IPS-18a (cell line): ENCODE results near the gene CDK9.

Source experiments
- H3K27ac ChIP-seq: one replicate; pipeline ENCODE4 v1.5.1; 2013; ENCODE audit warnings: low read length
- H3K27me3 ChIP-seq: one replicate; pipeline ENCODE4 v1.6.1; 2013; ENCODE audit warnings: mild to moderate bottlenecking, low read length; ENCODE audit not compliant: control insufficient read depth, insufficient read depth
- H3K36me3 ChIP-seq: one replicate; pipeline ENCODE4 v1.6.1; 2013; ENCODE audit warnings: low read depth, low read length; ENCODE audit not compliant: control insufficient read depth
- H3K4me1 ChIP-seq: one replicate; pipeline ENCODE4 v1.6.1; 2013; ENCODE audit warnings: low read depth, low read length; ENCODE audit not compliant: control insufficient read depth
- H3K4me3 ChIP-seq: one replicate; pipeline ENCODE4 v1.5.1; 2013; ENCODE audit warnings: low read length
- H3K9ac ChIP-seq: one replicate; pipeline ENCODE4 v1.6.1; 2013; ENCODE audit warnings: mild to moderate bottlenecking, low read length, moderate library complexity
- H3K9me3 ChIP-seq: one replicate; pipeline ENCODE4 v1.6.1; 2013; ENCODE audit warnings: low read depth, low read length; ENCODE audit not compliant: control insufficient read depth

The CDK9 gene

DNA sequence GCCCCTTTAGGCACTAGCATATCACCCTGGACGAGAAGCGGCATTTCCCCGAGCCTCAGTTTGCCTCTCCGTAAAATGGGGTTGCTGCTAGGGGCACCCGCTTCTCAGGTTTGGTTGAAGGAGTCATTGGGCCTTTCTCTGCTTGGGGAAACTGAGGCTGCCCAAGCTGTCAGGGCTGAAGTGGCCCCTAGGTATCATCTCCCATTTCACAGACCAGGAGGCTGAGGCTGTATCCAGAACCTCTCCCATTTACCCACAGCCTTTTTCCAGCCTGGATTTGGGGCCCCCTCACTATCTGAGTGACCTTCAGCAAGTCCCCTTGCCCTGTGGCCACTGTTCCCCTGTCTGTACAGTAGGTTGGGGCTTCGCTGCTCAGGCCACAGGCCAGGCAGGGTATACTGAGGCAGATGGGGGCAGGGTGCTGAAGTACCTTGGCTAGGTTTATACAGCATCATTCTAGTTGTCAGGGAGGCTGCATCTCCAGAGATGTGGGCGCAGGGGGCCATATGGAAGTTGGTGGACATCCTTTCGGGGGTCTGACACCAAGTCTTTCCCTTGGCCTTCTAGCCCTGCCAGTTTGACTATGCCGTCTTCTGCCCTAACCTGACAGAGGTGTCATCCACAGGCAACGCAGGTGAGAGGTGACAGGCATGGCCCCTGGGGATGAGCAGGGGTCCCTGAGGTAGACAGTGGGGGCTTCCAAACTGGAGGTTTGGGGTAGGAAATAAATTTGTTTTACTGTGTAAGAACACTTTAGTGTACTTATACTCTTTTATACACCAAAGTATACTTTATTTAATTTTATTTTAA is 24.7 kb downstream of the CDK9 start:
- H3K4me3 ChIP-seq, result no peak overlapping the region
- no peaks in the 10 kb centered on the region for H3K9me3 ChIP-seq
- H3K9ac ChIP-seq, result no peak overlapping the region
- H3K4me1 ChIP-seq, result peaks cover 3% of the 10 kb centered on the region
- peaks cover 38% of the 10 kb centered on the region for H3K36me3 ChIP-seq
- H3K27ac ChIP-seq, result no peak overlapping the region
- no peaks in the 10 kb centered on the region for H3K27me3 ChIP-seq

DNA sequence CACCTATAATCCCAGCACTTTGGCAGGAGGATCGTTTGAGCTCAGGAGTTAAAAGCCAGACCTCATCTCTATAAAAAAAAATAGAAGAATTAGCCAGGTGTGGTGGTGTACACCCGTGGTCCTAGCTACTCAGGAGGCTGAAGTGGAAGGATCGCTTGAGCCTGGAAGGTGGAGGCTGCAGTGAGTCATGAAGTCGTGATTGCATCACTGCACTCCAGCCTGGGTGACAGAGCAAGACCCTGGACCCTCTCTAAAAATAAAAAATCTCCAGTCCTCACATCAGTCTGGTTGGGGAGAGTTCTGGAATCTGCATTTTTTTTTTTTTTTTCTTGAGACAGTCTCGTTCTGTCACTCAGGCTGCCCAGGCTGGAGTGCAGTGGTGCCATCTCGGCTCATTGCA is 26.2 kb downstream of the CDK9 start:
- H3K27ac ChIP-seq, result no peak overlapping the region
- H3K9me3 ChIP-seq, result no peaks in the 10 kb centered on the region
- H3K4me3 ChIP-seq, result no peak overlapping the region
- no peaks in the 10 kb centered on the region for H3K27me3 ChIP-seq
- H3K4me1 ChIP-seq, result peaks cover 3% of the 10 kb centered on the region
- peaks cover 31% of the 10 kb centered on the region for H3K36me3 ChIP-seq
- H3K9ac ChIP-seq, result no peak overlapping the region

DNA sequence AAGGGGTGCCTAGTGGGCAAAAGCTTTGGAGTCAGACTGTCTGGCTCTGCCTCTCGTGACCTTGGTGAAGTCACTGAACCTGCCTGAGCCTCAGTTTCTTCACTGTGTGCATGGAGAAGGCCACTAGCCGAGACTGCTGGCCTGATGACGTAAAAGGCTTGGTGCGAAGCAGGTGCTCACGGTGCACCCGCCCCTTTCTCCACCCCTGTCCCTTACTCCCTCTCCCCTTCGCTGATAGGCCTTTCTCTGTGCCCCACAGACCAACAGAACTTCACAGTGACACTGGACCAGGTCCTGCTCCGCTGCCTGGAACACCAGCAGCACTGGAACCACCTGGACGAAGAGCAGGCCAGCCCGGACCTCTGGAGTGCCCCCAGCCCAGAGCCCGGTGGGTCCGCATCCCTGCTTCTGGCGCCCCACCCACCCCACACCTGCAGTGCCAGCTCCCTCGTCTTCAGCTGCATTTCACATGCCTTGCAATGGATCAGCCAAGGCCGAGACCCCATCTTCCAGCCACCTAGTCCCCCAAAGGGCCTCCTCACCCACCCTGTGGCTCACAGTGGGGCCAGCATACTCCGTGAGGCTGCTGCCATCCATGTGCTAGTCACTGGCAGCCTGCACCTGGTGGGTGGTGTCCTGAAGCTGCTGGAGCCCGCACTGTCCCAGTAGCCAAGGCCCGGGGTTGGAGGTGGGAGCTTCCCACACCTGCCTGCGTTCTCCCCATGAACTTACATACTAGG is 27.3 kb downstream of the CDK9 start:
- Histone ChIP-seq H3K9ac (no peak overlapping the region), H3K4me1 (peaks cover 3% of the 10 kb centered on the region), H3K27me3 (no peaks in the 10 kb centered on the region), H3K36me3 (peaks cover 24% of the 10 kb centered on the region), H3K9me3 (no peaks in the 10 kb centered on the region), H3K27ac (no peak overlapping the region), H3K4me3 (no peak overlapping the region)

- H3K27ac ChIP-seq, result no peak overlapping the region
- H3K27me3 ChIP-seq, result no peaks in the 10 kb centered on the region
- H3K9me3 ChIP-seq, result no peaks in the 10 kb centered on the region
- no peak overlapping the region for H3K9ac ChIP-seq
- H3K4me1 ChIP-seq, result peaks cover 3% of the 10 kb centered on the region
- no peak overlapping the region for H3K4me3 ChIP-seq
- H3K36me3 ChIP-seq, result peaks cover 21% of the 10 kb centered on the region
Measured at GRCh38 chr9:127813686-127814226, 27.9 kb downstream of the CDK9 start.

- Histone ChIP-seq H3K9ac (no peak overlapping the region), H3K4me1 (peaks cover 3% of the 10 kb centered on the region), H3K4me3 (no peak overlapping the region), H3K27me3 (no peaks in the 10 kb centered on the region), H3K36me3 (peaks cover 17% of the 10 kb centered on the region), H3K27ac (no peak overlapping the region), H3K9me3 (no peaks in the 10 kb centered on the region)
Measured at GRCh38 chr9:127814619-127815511, 29.0 kb downstream of the CDK9 start.

DNA sequence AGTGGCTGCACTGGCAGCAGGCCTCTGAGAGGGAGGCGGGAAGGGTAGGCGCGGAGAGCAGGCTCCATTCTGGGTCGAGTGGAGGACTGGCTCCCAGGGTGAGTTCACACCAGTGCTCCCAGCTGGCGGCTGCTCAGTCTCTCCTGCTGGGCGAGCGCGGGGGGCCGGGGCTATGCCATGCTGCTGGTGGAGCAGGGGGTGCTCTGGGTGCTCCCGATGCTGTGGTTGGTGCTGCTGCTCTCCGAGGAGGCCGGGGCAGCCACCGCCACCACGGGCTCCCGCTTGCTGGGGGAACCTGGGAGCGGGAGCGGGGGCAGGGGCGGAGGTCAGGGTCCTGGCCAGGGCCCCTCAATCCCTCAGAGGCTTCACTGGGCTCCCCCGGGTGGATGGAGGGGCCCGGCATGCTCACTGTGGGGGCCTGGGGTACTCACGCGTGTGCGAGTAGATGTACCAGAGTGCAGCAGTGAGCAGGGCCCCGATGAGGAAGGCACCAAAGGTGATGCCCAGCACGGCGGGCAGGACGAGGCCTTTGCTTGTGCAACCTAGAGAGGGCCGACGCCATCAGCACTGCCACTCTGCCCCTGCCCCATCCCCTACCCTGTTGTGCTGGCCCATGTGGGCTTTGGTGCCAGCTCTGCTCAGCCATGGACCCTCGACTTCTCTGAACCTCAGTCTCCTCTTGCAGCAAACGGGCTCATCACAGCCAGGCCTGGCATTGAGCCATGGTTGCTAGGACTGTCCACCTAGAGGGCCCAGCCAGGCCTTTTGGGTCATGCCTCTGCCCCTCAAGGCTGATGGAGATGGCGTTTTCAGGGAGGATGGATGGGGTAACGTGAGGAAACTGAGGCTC is 29.9 kb downstream of the CDK9 start:
- H3K4me3 ChIP-seq, result no peak overlapping the region
- H3K27me3 ChIP-seq, result no peaks in the 10 kb centered on the region
- no peaks in the 10 kb centered on the region for H3K4me1 ChIP-seq
- peaks cover 17% of the 10 kb centered on the region for H3K36me3 ChIP-seq
- H3K9me3 ChIP-seq, result no peaks in the 10 kb centered on the region
- H3K27ac ChIP-seq, result no peak overlapping the region
- no peak overlapping the region for H3K9ac ChIP-seq

- Histone ChIP-seq H3K27ac (no peak overlapping the region), H3K4me1 (no peaks in the 10 kb centered on the region), H3K4me3 (no peak overlapping the region), H3K27me3 (no peaks in the 10 kb centered on the region), H3K9me3 (no peaks in the 10 kb centered on the region), H3K9ac (no peak overlapping the region), H3K36me3 (peaks cover 17% of the 10 kb centered on the region)
Measured at GRCh38 chr9:127816362-127816725, 30.5 kb downstream of the CDK9 start.

DNA sequence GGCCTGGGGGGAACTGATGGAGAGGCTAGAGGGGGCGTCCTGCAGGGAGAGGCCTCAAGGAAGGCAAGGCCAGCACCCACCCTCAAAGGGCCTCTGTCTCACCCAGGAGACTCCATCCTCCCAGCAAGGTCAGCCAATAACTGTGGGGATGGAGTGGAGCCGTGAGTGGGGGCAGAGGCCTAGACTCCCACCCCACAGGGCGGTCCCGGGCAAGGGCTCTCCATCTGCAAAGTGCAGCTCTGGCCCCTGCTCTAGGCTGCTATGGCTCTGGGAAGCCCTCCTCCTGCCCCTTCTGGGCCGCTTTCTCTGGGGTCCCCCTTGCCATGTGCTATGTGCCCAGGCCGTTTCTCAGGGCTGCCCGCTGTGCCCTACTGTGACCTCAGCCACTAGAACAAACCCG is 30.9 kb downstream of the CDK9 start:
- H3K9ac ChIP-seq, result no peak overlapping the region
- peaks cover 17% of the 10 kb centered on the region for H3K36me3 ChIP-seq
- H3K4me1 ChIP-seq, result no peaks in the 10 kb centered on the region
- H3K27ac ChIP-seq, result no peak overlapping the region
- no peak overlapping the region for H3K4me3 ChIP-seq
- no peaks in the 10 kb centered on the region for H3K9me3 ChIP-seq
- H3K27me3 ChIP-seq, result no peaks in the 10 kb centered on the region

DNA sequence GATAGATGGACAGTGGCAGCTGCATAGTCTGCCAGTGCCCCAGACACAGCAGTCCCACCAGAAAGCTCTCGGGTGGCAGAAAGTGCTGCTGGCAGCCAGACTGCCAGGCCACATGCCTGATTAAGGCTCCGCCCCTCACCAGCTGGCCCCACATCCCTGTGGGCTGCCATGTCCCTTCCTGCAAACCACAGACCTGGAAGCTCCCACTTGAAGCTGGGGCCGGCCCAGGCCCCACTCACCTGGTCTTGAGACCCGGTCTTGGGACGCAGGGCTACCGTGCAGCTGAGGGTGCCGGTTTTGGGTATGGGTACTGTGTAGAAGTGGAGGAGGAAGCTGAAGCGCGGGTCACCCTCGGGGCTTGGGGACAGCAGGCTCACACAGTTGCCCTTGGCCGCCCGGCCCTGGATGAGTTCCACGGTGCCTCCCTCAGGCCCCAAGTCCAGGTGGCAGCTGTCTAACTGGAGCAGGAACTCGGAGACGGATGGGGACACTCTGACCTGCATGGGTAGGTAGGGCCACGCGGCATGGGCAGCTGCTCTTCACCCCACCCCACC is 32.1 kb downstream of the CDK9 start:
- Histone ChIP-seq H3K9ac (no peak overlapping the region), H3K4me1 (no peaks in the 10 kb centered on the region), H3K27me3 (no peaks in the 10 kb centered on the region), H3K9me3 (no peaks in the 10 kb centered on the region), H3K27ac (no peak overlapping the region), H3K36me3 (peaks cover 13% of the 10 kb centered on the region), H3K4me3 (no peak overlapping the region)

GRCh38 chr9:127818574-127818973 is 32.7 kb downstream of the CDK9 start:
- Histone ChIP-seq H3K9me3 (no peaks in the 10 kb centered on the region), H3K9ac (no peak overlapping the region), H3K27me3 (no peaks in the 10 kb centered on the region), H3K27ac (no peak overlapping the region), H3K4me1 (no peaks in the 10 kb centered on the region), H3K4me3 (no peak overlapping the region), H3K36me3 (peaks cover 6% of the 10 kb centered on the region)
